NB4 (cell line): ENCODE data around the gene FRMPD1.

Experiments
- CTCF ChIP-seq: IDR thresholded peaks from one replicate; pipeline ENCODE4 v1.5.1; 2012; ENCODE audit warnings: low read depth, low read length
- MYC ChIP-seq: IDR thresholded peaks from 2 replicates; pipeline ENCODE4 v1.6.1; 2011; ENCODE audit warnings: low read depth, low read length
- POLR2A ChIP-seq: IDR thresholded peaks from 2 replicates; pipeline ENCODE4 v1.6.1; 2011; ENCODE audit warnings: mild to moderate bottlenecking; ENCODE audit not compliant: insufficient read length; ENCODE audit errors: extremely low read depth

- TF ChIP-seq CTCF: no peak
- TF ChIP-seq POLR2A: no peak
- TF ChIP-seq MYC: no peak
Observed at GRCh38 chr9:37641331-37641730, 9.4 kb upstream of the FRMPD1 start.
